Lower leg skin (tissue), 4 donors: ENCODE measurements around the gene CNRIP1. TPM values are rescaled to one million over a fixed set of nuclear protein-coding genes. Genes with fewer than 3 reads are reported as not detected.

Experiments
- DNase-seq, 2 donors: peaks; one replicate each; pipeline ENCODE4 v3.0.0-alpha.2; 2019; ENCODE audit warnings: low spot score in 2 of 2
- H3K4me3 ChIP-seq: fragments of 200-600 bp; sonication (generic); 2 replicates; pipeline ENCODE4 v1.5.1; 2017; ENCODE audit warnings: mild to moderate bottlenecking, low read depth; ENCODE audit not compliant: poor library complexity, severe bottlenecking
- CTCF ChIP-seq, 3 donors: fragments of 450-650 bp; IDR thresholded peaks; one replicate each; pipeline ENCODE4 v1.5.1; 2016; ENCODE audit warnings: antibody characterized with exemption in 3 of 3, mild to moderate bottlenecking in 3 of 3, moderate library complexity in 2 of 3
- POLR2A ChIP-seq, 2 donors: fragments of 450-650 bp; IDR thresholded peaks; one replicate each; pipeline ENCODE4 v1.6.1; 2016 to 2017; ENCODE audit warnings: antibody characterized with exemption in 2 of 2, mild to moderate bottlenecking in 1 of 2, moderate library complexity in 1 of 2
- WGBS, 2 donors: methylation state at CpG; one replicate each; pipeline ENCODE4 v1.1.5; 2018; 5-methylcytosine and 5-hydroxymethylcytosine counted together
- intact Hi-C: fragments of 100-400 bp; cut with DNase I; formaldehyde crosslinking; loops from one replicate; pipeline ENCODE4 v1.15.0; 2023; ENCODE audit warnings: low total_unique reads
- total RNA-seq, 4 donors: library from RNA; depleted of rRNA; stranded (reverse); fragments of >200 nt; gene quantifications; one replicate each; pipeline ENCODE4 v1.1.0, GENCODE V29; 2016

CNRIP1 gene
- total RNA-seq = 10 to 100 TPM in 1 of 4 donors, 1 to 10 TPM in 3; 5.7 to 12.8 (median 7.8) TPM

- no peak for TF ChIP-seq POLR2A (IDR thresholded peaks at IDR 0.05)
- TF ChIP-seq CTCF (IDR thresholded peaks at IDR 0.05) = no peak
- peak; percentile 69 to 94 for DNase-seq
- WGBS, 2 donors = 0 to 1% methylated on average over 18 to 41 of the region's 64 CpGs
- intact Hi-C loops = no loop called here
- H3K4me3 ChIP-seq = peak within 1 kb of the TSS; percentile 77
Measured at GRCh38 chr2:68319398-68320117, at the start of gene CNRIP1. Gene CNRIP1 (minus strand): TSS chr2:68319949. CDS start chr2:68319400, 549 bp downstream.

- no peak for TF ChIP-seq CTCF (IDR thresholded peaks at IDR 0.05)
- TF ChIP-seq POLR2A (IDR thresholded peaks at IDR 0.05) = no peak
- no peak overlapping the region for H3K4me3 ChIP-seq
- DNase-seq = no peak
- intact Hi-C loops = no loop called here
- WGBS, 2 donors = 84 to 86% methylated on average over 10 of the region's 10 CpGs
Measured at GRCh38 chr2:68369337-68369734, 49.6 kb upstream of the CNRIP1 start.

- no peak overlapping the region for H3K4me3 ChIP-seq
- DNase-seq = no peak
- TF ChIP-seq POLR2A (IDR thresholded peaks at IDR 0.05) (no peak), CTCF (IDR thresholded peaks at IDR 0.05) (no peak)
- intact Hi-C loops = no loop called here
- WGBS, 2 donors = 45 to 60% methylated on average over 6 of the region's 6 CpGs
Measured at GRCh38 chr2:68368654-68369336, 49.0 kb upstream of the CNRIP1 start.

DNA sequence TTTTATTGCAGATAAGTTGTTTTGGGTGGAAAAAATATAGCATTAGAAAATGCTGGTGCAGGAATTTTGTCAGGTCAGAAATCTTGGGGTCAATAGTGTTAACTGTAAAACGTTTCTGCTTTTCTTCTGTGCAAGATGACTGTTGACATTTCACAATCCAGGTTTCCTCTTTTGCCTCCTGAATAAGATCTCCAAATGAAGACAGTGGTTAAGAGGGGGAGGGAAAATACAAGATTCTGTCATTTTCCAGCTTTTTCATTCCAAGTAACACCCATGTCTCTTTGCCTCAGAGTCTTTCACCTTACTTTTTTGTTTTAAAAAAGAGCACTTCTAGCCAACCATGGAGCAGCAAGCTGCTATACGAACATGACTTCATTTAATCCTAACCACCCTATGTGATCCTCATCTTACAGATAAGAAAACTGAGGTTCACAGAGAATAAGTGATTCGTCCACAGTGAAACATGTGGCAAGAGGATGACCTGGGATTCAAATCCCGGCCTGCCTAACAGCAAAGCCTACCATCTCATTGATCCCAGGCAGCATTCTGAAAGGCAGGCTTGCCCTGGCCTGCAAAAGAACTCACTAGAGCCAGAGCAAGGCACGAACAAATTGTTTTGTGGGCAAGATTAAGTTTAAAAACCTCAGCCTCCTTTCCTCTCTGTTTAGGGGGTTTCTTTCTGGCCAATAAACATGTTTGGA is 48.4 kb upstream of the CNRIP1 start:
- intact Hi-C loops = no loop called here
- TF ChIP-seq POLR2A (IDR thresholded peaks at IDR 0.05) (no peak), CTCF (IDR thresholded peaks at IDR 0.05) (no peak)
- no peak for DNase-seq
- no peak overlapping the region for H3K4me3 ChIP-seq
- 32 to 52% methylated on average over 5 of the region's 5 CpGs for WGBS, 2 donors

DNA sequence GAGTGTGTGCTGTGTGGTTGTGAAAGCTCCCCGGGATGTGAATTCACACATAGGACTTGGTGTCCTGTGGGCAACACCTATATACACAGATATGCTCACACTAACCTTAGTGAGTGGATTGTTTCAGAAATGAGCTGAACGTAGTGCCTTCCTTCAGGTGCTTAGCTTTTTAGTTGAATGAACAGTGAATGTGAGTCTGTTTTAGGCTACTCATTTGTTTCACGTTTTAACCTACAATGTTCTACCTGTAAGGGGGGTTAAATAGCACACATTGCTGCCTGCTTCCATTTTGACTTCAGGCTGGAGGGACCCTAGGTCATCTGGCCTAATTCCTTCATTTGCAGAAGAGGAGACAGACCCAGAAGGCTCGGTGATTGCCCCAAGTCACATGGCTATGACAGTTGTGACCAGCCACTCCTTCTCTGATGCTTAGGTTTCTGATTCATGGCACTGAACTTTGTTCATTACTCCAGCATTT is 46.4 kb upstream of the CNRIP1 start:
- no peak for DNase-seq
- 86 to 90% methylated on average over 4 of the region's 4 CpGs for WGBS, 2 donors
- intact Hi-C loops = no loop called here
- H3K4me3 ChIP-seq = no peak overlapping the region
- TF ChIP-seq CTCF (IDR thresholded peaks at IDR 0.05) = no peak
- no peak for TF ChIP-seq POLR2A (IDR thresholded peaks at IDR 0.05)
